Measurements from ENCODE around the gene SULF2.

Gene SULF2

DNA sequence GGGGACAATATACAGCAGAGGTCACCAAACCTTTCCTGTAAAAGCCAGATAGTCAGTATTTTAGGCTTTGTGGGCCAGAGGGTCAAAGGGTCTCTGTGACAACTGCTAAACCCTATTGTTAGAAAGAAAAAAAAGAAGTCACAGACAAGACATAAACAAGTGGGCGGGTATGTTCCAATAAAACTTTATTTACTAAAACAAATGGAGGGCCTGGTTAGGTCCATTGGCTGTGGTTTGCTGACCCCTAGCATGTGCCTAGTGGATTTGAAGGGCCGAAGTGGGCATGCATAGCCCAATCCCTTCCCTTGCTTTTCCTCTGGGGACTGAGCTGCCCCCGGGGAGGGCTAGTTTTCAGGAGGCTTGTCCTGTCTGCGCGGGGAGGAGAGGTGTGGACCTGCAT, 78.9 kb downstream of the SULF2 start:
- DNase-seq: no peak

DNA sequence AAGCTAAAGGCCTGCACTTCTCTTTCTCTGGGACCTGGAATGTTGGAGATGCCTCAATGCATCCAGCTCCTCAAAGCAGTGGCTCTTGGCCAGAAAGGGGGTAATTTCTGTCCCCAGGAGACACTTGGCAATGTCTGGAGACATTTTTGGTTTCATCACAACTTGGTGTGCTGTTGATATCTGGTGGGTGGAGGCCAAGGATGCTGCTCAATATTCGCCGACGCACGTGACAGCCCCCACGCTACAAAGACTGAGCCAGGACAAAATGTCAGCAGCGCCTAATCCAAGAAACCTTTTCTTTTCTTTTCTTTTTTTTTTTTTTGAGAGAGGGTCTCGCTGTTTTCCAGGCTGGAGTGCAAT, 79.8 kb downstream of the SULF2 start:
- no peak for DNase-seq

DNA sequence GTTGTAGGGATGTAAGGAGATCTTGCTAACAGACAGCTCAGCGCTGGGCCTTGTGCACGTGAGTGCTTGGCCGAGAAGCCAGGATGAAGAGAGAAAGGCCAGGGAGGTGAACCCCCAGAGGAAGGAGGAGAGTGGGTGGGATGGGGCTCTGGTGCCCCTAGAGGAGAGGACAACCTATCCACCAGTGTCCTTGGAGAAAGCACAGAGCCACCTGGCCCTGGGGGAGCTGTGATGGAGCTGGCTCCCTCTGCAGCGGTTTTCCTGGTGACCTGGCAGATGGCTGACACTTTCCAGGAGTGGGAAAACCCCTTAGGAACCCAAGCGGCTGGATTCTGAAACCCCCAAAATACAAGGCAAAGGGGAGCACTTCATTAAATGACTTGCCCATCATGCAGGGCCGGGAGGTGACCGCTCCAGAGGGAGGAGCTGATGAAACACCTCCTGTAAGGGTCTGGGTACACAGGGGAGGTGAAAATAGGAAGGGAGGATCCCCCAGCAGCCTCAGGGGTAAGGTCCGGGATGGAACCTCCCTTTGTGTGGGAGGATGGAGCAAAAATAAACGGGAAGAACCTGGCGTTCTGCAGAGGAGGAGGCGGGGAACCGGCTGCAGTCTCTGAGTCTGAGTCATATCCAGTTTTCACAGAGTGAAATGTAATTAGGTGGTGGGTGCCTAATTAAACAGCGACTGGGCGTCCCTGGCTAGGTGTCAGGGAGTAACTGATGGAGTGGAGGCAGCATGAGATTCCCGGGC, 80.4 kb downstream of the SULF2 start:
- DNase-seq: no peak

DNA sequence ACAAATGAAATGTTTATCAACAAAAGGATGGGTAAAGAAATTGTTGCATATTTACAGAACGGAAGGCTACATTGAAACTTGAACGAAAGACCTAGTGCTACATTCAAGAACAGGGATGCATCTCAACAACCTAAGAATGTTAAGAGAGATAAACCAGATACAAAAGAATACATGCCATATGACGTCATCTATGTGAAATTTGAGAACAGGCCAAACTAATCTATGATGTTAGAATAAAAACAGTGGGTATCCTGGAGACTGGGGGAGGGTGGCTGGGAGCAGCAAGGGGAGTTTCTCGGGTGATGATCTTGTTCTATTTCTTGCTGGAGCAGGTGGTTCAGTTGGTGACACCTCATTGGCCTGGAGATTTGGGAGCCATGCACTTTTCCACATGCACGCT, 81.5 kb downstream of the SULF2 start:
- no peak for DNase-seq

DNA sequence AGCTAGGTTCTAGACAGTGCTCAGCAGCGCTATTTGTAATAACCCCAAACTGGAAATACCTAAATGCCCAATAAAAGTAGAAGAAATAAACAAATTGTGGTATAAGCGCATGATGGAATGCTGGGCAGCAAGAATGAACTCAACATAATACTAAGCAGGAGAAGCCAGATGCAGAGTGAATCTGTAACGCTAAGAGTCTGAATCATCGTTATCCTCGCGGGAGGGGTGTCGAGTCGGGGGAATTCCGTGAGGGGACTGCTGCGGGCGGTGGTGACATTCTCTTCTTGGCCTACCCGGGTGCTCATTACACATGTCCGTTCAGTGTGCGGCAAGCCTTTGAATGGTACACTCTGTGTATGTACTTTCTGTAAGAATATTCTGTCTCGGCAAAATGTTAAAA, 83.7 kb downstream of the SULF2 start:
- no peak for DNase-seq

DNA sequence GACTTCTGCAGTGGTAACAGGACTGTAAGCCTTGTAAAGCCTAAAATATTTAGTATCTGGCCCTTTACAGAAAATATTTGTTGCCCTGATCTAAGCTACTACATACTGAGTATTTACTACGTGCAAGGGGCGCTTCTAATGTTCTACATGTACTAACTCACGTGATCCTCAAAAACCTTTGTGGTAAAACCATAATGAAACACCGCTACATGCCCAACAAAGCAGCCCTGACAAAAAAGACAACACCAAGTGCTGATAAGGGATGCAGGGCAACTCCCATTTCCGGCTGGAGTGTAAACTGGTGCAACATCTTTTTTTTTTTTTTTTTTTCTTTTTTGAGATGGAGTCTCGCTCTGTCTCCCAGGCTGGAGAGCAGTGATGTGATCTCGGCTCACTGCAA, 85.0 kb downstream of the SULF2 start:
- DNase-seq: no peak

DNA sequence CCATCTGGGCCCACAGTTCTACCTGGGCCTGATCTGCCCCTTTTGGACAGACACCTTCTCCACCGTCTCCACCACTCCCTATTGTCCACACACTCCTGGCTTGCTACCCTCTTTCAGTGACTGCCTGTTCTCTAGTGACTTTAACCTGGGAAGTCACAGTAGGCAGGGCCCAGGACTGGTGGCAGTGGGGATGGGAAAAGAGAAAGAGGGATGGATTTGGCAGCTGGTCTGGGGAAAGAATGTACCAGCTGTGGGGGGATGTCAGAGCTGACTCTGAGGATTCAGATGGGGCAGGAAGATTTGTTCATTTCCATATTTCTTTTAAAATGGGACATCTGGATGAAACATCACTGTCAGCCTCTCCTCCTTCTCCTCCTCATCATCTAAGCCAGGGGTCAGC, 85.5 kb downstream of the SULF2 start:
- no peak for DNase-seq

DNA sequence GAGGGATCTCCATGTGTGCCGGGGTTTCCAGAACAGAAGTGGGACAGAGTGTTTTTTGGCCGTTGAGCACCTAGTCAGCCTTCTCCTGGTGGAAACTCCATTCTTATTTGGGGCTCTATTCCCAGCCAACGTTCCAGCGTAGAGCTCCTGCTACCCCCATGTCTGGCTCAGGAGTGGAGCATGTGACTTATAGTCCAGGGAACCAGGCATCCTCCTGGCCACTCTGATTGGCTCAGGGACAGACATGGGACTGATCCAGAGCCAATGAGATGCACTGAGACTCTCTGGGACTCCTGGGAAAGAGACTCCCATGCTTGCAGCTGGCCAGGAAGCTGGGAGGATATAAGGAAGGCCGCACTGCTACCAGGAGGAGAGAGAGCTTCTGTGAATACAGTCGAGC, 87.1 kb downstream of the SULF2 start:
- DNase-seq: no peak

DNA sequence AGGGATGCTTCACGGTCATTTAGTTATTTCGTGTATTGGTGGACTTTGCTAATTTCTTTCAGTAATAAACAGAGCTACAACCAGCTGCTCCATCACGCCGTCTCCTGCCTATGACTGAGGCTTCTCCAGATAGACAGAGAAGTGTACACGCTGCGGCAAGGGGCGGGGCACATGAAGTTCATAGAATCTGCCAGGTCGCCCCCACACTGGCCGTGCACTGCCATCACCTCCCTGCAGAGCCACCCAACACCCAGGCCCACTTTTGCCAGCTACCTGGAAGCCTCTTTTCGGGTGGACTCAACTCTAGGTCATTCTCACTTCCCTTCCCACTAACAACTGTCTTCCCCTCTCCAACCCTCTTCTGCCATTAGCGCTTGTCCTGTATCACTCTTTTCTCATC, 88.4 kb downstream of the SULF2 start:
- no peak for DNase-seq

DNA sequence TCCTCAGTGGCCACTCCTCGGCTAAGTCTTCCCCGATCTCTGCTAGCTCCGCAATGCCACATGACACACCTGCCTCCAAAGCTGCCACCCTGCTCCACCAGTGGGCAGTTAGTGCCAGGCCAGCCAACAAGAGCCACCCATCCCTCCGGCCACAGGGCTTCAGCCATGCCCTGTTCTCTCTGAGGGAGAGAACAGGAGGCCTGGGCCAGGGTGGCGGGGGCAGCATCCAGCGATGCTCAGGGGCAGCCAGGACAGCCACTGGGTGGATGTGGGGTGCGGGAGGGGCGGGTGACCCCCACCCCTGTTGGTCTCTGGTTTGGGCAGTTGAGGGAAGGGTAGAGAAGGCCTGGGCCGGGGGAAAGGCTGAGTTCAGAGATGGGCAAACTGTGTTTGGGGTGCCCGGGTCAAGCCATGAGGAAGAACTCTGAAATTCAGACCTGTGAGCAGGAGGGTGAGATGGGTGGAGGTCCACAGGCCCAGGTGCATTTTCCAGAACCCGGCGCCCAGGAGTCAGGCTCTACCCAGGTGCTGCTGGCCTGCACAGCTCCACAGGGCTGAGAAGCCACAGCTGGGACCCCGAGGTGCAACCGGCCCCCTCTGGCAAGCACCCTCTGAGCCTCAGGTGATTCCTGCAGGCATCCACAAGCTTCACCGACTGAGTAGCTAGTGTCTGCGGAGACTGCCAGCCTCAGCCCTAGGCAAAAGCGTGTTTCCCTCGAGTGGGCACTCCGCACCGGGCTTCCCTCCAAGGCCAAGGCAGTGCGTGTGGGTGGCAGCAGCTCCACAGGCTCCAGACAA, 91.1 kb downstream of the SULF2 start:
- DNase-seq: no peak

DNA sequence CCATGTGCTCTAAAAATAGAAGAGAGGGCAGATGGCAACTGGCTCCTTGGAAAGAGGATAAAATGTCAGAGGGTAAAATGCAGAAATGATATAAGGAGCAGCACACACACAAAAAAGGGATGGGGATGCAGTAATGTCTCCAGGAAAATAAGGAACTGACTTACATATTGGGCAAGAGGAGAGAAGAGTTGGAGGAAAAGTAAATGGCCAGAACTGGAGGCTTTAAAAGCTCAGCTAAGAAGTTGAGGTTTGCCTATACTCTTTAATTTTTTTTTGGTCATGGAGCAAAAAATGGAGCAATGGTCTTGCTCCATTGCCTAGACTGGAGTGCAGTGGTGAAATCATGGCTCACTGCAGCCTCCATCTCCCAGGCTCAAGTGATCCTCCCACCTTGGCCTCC, 93.7 kb downstream of the SULF2 start:
- DNase-seq: no peak

DNA sequence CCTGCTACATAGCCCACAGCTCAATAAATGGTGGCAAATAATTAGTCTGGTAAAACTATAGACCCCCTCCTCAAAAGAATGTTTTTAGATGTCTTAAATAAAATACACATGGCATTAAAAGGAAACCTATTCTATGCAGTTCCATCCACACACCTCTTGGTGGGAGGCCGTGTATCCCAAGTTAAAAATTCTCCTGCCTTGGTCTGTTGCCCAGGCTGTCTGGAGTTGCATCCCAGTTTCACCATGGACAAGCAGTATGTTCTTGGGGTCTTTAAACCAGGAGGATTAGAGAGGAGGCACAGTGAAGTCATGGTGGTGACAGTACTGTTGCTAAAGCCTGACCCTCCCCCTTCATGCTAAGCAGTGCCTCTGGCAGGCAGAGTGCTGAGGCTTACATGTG, 95.5 kb downstream of the SULF2 start:
- DNase-seq: no peak

DNA sequence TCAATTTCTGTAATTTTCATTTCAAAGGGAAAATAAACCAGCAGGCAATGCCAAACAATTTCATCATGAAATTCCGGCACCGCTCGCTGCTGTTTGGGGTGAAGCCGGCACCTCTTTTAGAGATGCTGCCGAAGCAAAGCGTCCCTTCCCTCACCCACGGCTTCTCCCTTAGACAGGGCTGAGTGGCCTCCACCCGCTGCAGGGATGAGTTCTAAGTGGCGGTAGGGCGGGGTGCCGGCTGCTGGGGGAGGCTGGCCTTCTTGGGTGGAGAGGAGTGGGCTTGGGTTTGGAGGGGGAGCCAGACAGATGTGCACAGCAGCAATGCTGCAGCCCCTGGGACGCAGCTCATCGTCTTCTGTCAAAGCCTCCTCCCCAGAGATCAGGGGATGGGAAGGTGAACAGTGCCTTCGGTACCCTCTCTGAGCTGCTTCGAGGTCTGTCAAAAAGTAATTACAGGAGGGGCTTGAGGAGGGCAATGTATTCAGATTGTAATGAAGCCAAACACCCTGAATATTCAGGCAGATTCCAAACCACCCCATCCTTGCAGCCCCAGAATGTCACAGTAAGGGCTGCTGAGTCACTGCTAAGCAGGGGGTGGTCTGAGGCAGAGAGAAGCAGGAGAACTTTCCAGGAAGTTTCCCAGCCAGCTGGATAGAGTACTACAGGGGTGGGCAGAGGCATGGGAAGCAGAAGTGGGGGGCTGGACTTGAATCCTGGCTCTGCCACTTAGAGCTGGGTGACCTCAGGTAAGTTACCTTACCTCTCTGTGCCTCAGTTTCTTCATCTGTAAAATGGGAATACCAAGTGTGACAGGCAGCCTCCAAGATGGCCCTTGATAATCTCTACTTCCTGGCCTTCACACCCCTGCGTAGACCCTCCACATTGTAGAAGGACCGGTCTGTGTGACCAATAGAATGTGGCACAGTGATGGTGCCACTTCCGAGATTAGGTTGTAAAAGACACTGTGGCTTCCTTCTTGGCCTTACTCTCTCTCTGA, 96.6 kb downstream of the SULF2 start:
- DNase-seq: no peak

DNA sequence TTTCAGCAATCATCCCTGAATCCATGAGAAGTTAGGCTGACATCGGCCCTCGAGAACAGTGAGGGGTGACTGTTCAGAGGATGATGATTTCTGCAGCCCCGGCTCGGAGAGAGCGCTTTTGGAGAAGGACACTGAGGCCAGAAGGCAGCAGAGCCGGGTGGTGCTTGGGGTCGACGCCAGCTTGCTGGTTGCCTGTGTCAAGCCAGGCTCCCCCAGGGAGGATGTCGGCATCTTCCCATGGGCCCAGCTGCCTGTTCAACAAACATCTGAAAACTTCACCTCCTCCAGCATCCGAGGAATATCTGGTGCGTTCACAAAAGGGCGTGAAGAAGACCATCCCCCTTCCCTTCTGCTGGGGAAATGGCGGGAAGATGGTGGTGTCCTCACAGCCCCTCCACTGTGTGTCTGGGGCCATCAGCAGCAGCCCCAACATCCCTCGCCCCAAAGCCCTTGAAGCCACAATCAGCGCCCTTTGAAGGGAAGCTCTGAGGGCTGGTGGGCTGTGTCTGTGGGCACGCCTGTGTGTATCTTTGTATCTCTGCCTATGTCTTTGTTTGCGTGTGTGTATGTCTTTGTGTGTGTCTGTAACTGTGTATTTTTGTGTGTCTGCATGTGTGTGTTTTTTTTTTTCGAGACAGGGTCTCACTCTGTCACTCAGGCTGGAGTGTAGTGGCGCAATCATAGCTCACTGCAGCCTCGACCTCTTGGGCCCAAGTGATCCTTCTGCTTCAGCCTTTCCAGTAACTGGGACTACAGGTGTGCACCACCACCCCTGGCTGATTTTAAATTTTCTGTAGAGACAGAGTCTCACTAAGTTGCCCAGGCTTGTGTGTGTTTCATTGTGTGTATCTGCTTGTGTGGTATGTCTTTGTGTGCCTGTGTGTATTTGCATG, 97.9 kb downstream of the SULF2 start:
- DNase-seq: no peak

DNA sequence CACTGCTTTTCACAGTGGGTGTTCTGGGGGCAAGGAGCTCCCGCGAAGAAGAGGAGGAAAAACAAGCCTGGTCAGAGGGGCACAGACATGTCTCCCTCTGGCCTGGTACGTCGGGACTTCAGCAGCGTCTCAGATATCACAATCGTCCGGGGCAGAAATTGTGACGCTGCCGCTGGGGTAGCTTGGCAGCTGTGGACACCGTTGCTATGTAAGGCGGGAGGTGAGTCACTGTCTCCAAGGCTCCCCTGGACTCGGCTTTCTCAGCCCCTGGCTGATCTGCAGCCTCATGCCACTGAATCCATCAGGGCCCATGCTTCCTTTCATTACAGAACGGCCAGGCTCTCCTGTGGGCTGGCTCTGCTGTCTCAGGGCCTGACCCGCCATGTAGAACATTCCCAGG, 98.7 kb downstream of the SULF2 start:
- DNase-seq: no peak

DNA sequence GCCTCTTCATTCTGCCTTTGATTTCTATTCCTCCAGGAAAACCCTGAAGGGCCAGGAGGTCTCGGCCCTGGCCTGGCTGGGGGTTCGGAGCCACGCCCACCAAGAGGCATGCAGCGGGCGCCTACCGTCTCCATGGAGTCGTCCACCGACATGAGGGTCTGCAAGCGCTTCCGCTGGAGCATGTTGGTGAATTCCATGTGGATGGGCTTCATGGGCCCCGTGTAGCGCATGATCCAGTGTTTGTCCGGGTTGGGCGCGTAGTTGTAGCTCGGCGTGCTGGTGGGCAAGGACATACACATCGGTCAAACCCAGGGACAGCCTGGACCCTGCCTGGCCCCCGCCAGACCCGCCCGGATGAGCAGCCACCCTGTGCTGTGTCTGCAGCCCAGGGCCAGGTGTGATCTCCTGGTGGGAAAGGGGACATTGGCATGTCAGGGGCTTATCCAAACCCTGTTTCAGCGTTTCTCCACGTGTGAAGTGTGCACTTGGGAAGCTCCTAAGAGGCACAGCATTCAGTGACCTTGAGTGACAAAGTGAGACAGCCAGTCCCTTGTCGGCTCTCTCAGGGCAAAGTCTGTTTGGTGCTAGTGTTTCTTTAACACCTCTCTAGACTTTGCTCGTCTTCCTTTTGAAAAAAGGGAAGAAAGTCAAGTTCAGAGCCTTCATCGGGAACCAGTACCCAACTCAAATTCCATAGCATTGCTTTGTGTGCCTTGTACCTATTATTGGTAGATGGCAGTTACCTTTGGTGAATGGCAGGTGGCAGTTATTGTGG, 100.8 kb downstream of the SULF2 start:
- DNase-seq: no peak

DNA sequence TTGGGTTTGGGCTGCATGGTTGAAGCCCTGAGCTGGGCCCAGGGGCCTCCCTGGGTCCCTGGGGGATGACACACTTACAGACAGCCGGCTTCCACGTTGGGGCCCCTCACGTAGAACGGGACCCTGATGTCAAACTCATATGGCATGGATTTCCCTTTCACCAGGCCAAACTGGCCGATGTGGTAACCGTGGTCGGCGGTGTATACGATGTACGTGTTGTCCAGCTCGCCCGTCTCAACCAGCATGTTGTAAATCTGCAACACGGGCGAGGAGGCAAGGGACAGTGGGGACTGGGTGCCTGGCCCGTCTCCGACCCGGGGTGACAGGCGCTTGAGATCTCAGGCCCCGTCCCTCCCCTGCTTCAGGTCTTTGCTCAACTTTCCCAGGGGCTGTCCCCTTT, 102.4 kb downstream of the SULF2 start:
- DNase-seq: no peak

DNA sequence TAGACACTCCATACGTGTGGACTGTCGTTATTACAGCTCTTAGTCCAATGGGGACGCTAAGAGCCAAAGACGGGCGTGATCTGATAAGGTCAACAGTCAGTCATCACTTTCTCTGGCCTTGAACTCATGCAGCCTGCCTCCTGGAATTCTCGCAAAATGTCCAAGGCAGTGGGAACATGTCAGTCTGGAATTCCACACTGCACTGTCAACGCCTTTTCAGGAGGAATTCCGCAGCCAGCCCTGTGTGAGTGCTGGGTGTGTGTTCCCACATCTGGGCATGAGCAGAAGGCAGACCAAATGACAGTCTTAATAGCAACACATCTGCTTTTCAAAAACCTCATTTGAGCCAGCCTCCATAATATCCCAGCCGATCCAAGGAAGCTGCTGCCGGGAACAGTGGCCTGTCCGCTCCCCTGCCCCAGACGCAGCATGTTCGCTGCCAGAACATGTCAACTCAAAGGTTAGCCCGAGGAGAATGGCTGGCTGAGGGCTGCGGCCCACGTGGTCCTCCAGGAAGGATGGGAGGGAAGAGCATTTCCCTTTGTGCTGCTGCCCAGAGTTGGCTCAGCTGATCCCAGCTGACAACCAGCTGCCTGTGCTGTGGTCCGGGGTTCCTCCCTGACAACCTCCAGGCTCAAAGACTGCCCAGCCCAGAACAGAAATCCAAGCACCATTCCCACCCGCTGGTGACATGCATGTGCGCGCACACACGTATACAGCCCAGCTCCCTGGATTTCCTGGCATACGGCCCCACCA, 103.1 kb downstream of the SULF2 start:
- no peak for DNase-seq

DNA sequence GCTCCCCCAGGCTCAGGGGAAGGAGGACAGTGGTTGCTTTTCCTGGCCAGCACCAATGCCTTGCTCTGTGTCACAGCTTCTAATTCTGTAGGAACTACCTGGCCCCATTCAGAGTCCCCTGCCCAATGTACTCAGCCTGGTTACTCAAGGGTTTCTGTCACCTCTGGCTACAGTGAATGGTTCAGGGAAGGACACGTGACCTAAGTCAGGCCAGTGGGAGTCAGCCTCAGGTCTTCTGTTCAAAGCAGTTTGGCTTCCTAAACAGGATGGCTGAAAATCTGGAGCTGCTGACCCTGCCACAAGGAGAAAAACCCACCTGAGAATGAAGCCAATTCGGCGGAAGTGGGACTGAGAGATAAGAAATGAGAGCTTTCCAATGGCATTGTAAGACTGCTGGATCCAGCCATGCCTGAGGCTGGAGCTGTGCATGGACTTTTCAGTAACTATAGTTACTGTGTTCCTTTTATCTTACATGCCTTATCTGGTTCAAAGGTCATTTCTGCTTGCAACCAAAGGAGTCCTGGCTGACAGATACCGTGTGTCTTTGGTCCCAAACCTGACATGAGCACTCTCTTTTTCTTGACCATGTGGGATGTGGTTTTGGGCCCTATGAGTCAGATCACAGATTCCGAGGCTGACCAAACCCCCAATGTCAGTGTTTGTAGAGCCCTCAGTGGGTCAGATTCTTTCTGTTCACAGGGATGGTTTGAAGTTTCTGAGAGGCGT, 104.3 kb downstream of the SULF2 start:
- DNase-seq: no peak

DNA sequence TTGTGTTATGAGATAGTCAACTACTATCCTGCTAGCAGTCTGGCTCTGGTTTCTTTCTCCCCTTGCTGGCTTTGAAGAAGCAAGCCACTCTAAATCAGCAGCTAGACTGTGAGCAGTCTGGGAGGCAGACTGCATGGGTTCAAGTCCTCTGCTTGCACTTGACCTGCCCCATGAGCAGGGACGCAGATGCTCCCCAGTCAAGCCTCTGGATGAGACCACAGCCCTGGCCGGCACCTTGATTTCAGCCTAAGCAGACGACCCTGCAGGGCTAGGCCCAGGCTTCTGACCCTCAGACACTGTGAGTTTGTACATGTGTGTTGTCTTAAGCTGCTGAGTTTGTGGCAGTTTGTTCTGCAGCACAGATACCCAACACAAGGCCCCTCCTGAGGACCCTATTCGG, 105.8 kb downstream of the SULF2 start:
- DNase-seq: no peak
